Cardiac muscle cell (in vitro differentiated cells and primary cell): Measurements from ENCODE around the gene MAPRE3. TPM values are rescaled to one million over a fixed set of nuclear protein-coding genes. Genes with fewer than 3 reads are reported as not detected.

Source experiments
- DNase-seq, 2 donors: peaks; one replicate each; pipeline versions ENCODE4 v3.0.0 to v3.0.0-alpha.2; 2010 to 2017; ENCODE audit warnings: low read depth in 1 of 2, low spot score in 1 of 2
- H3K27ac ChIP-seq: fragments of 200-600 bp; sonication (generic); 2 replicates; pipeline ENCODE4 v1.5.1; 2016
- H3K27me3 ChIP-seq: fragments of 200-600 bp; sonication (generic); 2 replicates; pipeline ENCODE4 v1.6.0; 2016; ENCODE audit warnings: control low read depth
- H3K36me3 ChIP-seq: fragments of 200-600 bp; sonication (generic); 2 replicates; pipeline ENCODE4 v1.5.1; 2016; ENCODE audit warnings: control low read depth
- H3K4me1 ChIP-seq: fragments of 200-600 bp; sonication (generic); 2 replicates; pipeline ENCODE4 v1.8.1; 2017; ENCODE audit warnings: low read depth, mild to moderate bottlenecking, mixed run types
- H3K4me3 ChIP-seq: fragments of 200-600 bp; sonication (generic); 2 replicates; pipeline ENCODE4 v1.5.1; 2016; ENCODE audit warnings: mild to moderate bottlenecking
- H3K9me3 ChIP-seq: fragments of 200-600 bp; sonication (generic); 2 replicates; pipeline ENCODE4 v1.5.1; 2017; ENCODE audit warnings: low read depth, mild to moderate bottlenecking, control low read depth
- polyA plus RNA-seq: library from polyadenylated mRNA; unstranded; fragments of >200 nt; fragmentation: Nextera tagmentation; extraction: Ambion mirVana; gene quantifications from 2 replicates; pipeline ENCODE4 v1.2.1, GENCODE V29; 2016
- total RNA-seq: library from RNA; depleted of rRNA; stranded (reverse); fragments of >200 nt; gene quantifications from 2 replicates; pipeline ENCODE4 v1.2.3, GENCODE V29; 2016
- TF ChIP-seq, protein P1 (sequence below): IDR thresholded peaks from 2 replicates; pipeline ENCODE4 v1.5.1; 2012; ENCODE audit warnings: low read depth, mild to moderate bottlenecking, low read length

The MAPRE3 gene
- total and polyA plus RNA-seq, 2 experiments from 2014 or later: 143 to 212 TPM

DNA sequence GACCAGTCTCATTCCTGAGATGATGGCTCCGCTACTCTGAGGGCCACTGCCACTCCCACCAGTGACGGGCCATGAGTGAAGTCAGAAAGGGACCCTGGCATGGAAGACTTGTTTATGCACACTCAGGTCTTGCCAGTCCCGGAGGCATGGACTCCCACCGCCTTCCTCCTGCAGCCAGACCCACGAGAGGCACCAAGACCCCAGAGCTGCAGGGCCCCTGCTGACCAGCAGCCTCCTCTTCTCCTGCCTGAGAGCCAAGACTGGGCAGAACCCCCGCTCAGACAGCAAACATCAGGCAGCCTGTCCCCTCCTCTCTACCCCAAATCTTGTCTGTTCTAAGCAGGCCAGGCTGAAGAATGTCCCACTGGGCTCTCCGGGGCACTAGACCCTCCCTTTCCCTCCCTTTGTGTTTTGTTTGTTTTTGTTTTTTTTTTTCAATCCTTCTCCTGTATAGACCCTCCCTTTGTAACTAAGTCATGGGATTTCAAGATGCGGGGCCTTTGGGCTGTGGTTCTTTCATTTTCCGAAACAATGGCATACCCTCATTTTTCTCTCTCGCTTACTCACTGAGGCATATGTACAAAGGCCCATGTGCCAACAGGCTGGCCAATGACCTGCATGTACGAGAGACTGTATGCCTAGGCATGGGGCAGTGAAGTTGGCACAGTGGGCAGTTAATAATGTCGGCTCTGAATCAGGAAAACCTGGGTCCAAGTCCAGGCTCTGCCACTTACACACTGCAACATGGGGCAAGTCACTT is 24.3 kb upstream of the MAPRE3 start:
- Histone ChIP-seq H3K27ac (no peak overlapping the region), H3K27me3 (peaks cover 16% of the 10 kb centered on the region), H3K4me3 (no peak overlapping the region), H3K4me1 (peaks cover 17% of the 10 kb centered on the region), H3K9me3 (no peaks in the 10 kb centered on the region), H3K36me3 (no peaks in the 10 kb centered on the region)
- DNase-seq: no peak
- TF ChIP-seq, protein P1, sequence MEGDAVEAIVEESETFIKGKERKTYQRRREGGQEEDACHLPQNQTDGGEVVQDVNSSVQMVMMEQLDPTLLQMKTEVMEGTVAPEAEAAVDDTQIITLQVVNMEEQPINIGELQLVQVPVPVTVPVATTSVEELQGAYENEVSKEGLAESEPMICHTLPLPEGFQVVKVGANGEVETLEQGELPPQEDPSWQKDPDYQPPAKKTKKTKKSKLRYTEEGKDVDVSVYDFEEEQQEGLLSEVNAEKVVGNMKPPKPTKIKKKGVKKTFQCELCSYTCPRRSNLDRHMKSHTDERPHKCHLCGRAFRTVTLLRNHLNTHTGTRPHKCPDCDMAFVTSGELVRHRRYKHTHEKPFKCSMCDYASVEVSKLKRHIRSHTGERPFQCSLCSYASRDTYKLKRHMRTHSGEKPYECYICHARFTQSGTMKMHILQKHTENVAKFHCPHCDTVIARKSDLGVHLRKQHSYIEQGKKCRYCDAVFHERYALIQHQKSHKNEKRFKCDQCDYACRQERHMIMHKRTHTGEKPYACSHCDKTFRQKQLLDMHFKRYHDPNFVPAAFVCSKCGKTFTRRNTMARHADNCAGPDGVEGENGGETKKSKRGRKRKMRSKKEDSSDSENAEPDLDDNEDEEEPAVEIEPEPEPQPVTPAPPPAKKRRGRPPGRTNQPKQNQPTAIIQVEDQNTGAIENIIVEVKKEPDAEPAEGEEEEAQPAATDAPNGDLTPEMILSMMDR: no peak

DNA sequence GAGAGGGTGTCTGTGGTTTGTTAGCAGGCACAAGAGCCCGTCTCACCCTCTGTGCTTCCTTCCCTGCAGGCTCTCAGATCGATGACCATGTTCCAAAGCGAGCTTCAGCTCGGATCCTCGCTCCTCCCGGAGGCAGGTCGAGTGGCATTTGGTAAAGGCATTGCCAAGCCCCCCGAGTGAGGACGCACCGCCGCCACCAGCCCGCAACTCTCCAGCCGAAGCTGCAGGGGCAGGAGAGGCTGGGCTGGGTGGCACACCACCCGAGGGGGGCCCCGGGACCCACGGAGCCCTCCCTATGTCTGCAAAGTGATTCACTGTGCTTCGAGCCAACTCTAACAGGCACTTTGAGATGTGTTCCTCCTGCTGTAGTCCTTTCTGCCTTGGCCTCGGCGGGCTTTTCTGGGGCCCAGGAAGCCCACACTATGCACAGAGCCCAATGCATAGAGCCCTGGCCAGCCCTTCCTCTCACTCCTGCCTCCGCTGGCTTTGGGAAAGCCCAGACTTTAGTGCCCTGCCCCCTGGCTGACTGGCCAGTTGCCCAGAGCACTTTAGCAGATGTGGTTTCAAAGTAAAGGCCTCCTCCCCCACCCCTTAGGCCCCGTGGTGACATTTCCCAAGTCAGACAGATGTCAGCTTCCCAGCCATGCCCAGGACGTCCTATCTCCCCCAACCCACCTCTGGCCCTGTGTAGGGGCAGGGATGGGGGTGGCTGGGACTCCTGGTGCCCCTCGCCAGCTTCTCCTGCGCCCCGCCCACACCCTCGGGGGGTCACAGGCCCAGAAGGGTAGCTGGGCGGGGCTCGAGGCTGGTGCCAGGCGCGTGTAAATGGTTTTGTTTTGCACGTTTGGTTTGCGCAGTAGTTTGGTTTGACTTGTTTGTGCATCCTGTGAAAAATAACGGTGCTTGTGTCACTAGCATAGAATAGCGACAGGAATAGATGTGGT is 23.3 kb upstream of the MAPRE3 start:
- Histone ChIP-seq H3K4me3 (no peak overlapping the region), H3K27ac (peak overlapping the region; percentile 34), H3K4me1 (peaks cover 17% of the 10 kb centered on the region), H3K27me3 (peaks cover 16% of the 10 kb centered on the region), H3K36me3 (no peaks in the 10 kb centered on the region), H3K9me3 (no peaks in the 10 kb centered on the region)
- DNase-seq: peak; percentile 77 to 81
- TF ChIP-seq, protein P1: no peak

DNA sequence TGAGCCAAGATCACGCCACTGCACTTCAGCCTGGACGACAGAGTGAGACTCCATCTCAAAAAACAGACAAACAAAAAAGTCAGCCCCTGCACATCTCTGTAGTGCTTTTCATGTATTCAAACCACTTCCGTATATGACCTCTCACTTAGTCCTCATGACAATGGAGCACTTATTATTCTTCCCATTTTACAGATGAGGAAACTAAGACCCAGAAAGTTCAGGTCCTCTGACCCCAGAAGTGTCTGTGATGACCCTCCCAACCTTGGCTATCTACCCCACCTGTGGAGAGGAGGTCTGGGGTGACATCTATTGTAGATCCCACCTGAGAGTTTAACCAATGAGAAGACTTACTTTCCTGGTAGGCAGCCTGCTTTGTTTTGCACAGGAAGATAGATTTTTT is 21.6 kb upstream of the MAPRE3 start:
- Histone ChIP-seq H3K36me3 (no peaks in the 10 kb centered on the region), H3K4me3 (no peak overlapping the region), H3K27me3 (peaks cover 5% of the 10 kb centered on the region), H3K9me3 (no peaks in the 10 kb centered on the region), H3K27ac (no peak overlapping the region), H3K4me1 (peaks cover 17% of the 10 kb centered on the region)
- TF ChIP-seq, protein P1: no peak
- no peak for DNase-seq

DNA sequence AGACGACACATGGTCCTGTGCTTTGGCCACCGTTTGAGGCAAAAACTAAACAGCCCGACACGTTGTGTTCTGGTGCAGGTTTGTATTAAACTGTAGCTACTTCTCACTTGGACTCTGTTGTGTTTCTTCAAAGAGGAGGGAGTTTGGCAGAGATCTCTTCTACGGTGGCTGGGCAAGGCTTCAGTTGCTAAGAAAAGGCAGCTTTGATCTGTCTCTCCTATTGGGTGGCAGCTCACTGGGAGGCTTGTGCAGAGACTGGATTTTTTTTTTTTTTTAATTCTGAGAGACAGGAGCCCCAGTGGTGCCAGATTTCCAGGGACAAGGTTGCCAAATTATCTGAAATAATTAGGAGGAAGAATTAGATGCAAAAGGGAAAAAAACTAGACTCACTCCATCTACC is 20.2 kb upstream of the MAPRE3 start:
- DNase-seq: no peak
- no peak overlapping the region for H3K4me3 ChIP-seq
- TF ChIP-seq, protein P1: no peak

DNA sequence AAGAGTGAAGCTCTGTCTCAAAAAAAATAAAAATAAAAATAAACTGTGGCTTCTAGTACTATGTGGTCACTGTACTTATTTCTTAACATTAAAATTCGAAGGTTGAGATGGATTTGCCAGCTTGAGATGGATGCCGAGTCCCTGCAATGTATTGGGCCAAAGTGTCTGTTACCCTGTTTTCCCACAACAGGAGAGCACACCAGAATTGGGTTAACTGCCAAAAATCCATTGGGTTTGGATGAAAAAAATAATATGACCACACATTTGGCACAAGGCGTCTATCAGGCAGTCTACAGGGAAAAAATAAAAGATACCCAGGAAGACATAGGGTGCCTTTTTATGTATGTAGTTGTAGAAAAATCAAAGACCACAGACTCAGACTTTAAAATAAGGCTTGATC is 19.2 kb upstream of the MAPRE3 start:
- H3K4me3 ChIP-seq: no peak overlapping the region
- peaks cover 17% of the 10 kb centered on the region for H3K4me1 ChIP-seq
- no peaks in the 10 kb centered on the region for H3K9me3 ChIP-seq
- no peak overlapping the region for H3K27ac ChIP-seq
- TF ChIP-seq, protein P1: no peak
- peak in 1 of 2 donors; percentile 20 for DNase-seq
- peaks cover 14% of the 10 kb centered on the region for H3K27me3 ChIP-seq
- H3K36me3 ChIP-seq: no peaks in the 10 kb centered on the region

More for the DNA sequence above, 20.2 kb upstream of the MAPRE3 start:
- peaks cover 6% of the 10 kb centered on the region for H3K27me3 ChIP-seq
- H3K27ac ChIP-seq: no peak overlapping the region
- no peaks in the 10 kb centered on the region for H3K9me3 ChIP-seq
- no peaks in the 10 kb centered on the region for H3K36me3 ChIP-seq
- peaks cover 17% of the 10 kb centered on the region for H3K4me1 ChIP-seq
